Measurements from ENCODE around the gene NKX6-2. TPM values are rescaled to one million over a fixed set of nuclear protein-coding genes. Genes with fewer than 3 reads are reported as not detected.

The NKX6-2 gene
- total RNA-seq, 1 experiment from 2014 or later: not detected

- DNase-seq (ENCODE audit: low read depth): no peak
These were observed 43.1 kb downstream of the NKX6-2 start for GRCh38 chr10:132742837-132743194.

GRCh38 chr10:132742167-132742836, 43.6 kb downstream of the NKX6-2 start:
- no peak for DNase-seq (ENCODE audit: low read depth)

- no peak for DNase-seq (ENCODE audit: low read depth)
These were observed 45.4 kb downstream of the NKX6-2 start for GRCh38 chr10:132740588-132740987.

GRCh38 chr10:132739225-132739613, 46.7 kb downstream of the NKX6-2 start:
- DNase-seq (ENCODE audit: low read depth): no peak

- DNase-seq (ENCODE audit: low read depth): no peak
These were observed 47.3 kb downstream of the NKX6-2 start for GRCh38 chr10:132738454-132739224.

- no peak for DNase-seq (ENCODE audit: low read depth)
These were observed 48.4 kb downstream of the NKX6-2 start for GRCh38 chr10:132737390-132738048.

GRCh38 chr10:132735923-132736391, 50.0 kb downstream of the NKX6-2 start:
- DNase-seq (ENCODE audit: low read depth): no peak

GRCh38 chr10:132735341-132735775, 50.6 kb downstream of the NKX6-2 start:
- DNase-seq (ENCODE audit: low read depth): no peak

GRCh38 chr10:132733926-132734325, 52.0 kb downstream of the NKX6-2 start:
- no peak for DNase-seq (ENCODE audit: low read depth)

Other genes with a start within 250 kb of the NKX6-2 start
- 31.1 and 34.4 TPM in 2 replicates for gene INPP5A, start 248.4 kb downstream of the NKX6-2 start, total RNA-seq (2014; rRNA removed; shearing (Covaris generic))
- 0.35 and 0.53 TPM in 2 replicates for gene CFAP46, start 156.4 kb upstream of the NKX6-2 start, total RNA-seq (2014; rRNA removed; shearing (Covaris generic))